ENCODE data around the gene MT2A.

GRCh38 chr16:56611281-56611833 is 3.0 kb downstream of the MT2A start:
- TF ChIP-seq CTCF (conservative IDR thresholded peaks at IDR 0.05 in 1 of 2, IDR thresholded peaks at IDR 0.05 in 1 of 2; ENCODE audit: low read depth in 1 of 2, low read length in 2 of 2) (no peak), EZH2 (IDR thresholded peaks at IDR 0.05; ENCODE audit: low read length, missing control alignments) (no peak)
